Kidney tubule cell (primary cell): ENCODE data around the gene TCTN2.

Source experiments
- DNase-seq: peaks from one replicate; pipeline ENCODE4 v3.0.0-alpha.2; 2018; ENCODE audit warnings: low spot score

Gene TCTN2

DNA sequence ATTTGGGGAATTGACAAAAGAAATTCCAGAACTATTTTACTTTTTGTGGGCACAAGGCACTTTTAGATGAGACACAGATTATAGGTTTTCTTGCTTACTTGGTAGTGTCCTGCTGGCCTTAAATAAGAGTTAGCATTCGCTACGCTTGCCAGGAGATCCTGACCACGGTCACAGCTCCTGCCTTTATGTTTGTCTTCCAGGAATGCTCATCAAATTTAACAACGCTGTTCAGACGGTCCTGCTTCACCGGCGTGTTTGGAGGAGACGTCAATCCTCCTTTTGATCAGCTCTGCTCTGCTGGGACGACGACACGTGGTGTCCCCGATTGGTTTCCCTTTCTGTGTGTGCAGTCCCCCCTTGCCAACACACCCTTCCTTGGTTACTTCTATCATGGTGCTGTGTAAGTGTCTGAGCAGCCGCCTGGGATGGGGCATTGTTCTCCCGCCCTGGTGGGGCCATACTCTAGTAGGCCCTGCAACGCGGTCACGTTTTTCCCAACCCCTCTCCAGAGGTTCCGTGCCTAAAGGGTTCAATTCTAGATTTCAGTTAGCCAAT, 15.8 kb downstream of the TCTN2 start:
- no peak for DNase-seq

GRCh38 chr12:123690191-123690840, 19.4 kb downstream of the TCTN2 start:
- no peak for DNase-seq

DNA sequence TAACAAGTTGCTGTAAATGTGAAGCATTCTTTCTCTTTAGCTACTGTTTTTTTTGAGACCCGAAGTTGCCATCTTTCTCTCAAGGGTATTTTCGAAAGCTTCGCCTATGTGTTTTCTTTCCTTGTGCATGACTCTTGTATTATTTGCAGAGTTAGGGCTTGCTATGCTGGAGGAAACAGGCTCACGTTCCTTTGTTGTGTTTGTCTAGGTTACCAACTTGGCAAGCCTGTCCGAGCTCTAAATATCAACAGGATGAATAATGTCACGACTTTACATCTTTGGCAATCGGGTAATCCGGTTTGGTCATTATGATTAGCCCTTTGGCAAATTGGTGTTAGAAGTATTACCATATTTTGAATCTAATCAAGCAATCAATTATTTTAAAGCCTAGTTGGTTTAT, 25.3 kb downstream of the TCTN2 start:
- no peak for DNase-seq

DNA sequence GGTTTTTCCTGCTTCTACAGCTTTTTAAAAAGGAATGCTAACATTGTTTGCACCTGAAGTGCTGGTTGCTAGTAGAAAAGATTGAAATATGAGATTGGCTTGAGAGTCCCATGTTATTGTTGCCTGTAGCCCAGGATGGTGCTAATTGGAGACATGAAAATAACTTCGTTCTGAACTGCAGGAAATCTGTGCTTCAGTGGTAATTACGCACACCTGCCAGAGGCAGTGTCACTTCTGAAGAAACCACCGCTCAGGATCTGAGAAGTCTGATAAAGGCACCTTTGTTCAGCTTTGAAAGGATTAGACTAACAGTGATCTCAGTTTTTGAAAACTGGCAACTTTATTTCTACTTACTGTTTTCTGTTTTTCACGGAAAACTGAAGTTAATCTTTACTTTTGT, 25.7 kb downstream of the TCTN2 start:
- no peak for DNase-seq

GRCh38 chr12:123705935-123706334, 35.0 kb downstream of the TCTN2 start:
- DNase-seq = peak; percentile 20

DNA sequence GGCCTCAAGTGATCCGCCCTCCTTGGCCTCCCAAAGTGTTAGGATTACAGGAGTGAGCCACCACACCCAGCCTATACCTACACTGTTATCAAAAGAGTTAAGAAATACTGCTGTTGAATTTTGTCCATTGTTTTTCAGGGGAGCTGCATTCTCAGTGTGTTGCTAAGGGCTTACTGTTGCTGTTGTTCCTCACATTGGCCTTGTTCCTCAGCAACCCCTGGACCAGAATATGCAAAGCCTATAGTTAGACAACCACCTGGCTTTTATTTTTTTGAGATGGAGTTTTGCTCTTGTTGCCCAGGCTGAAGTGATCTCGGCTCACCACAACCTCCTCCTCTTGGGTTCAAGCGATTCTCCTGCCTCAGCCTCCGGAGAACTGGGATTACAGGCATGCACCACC, 36.6 kb downstream of the TCTN2 start:
- DNase-seq = no peak

DNA sequence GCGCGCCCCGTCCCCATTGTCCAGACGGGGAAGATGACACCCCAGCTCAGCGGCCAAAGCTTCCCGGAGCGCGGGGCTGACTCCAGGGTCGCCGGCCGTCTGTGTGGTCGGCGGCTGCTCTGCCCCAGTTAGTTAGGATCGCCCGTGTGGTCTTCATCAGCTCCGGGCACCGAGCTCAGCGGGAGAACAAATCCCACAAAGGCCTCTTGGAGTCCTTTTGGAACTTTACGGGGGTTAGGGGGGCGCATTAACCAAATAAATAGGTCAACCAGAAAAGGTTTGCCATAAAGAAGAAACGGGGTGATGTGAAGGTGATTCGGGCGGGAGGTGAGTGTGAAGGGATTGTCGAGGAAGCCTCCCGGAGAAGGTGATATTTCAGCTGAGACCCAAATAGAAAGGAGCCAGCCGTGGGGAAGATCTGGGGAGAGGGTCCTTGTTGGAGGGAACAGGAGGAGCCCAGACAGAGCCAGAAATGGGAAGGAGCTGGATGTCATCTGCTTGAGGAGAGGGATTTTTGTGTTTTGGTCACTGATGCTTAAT, 41.9 kb downstream of the TCTN2 start:
- no peak for DNase-seq

DNA sequence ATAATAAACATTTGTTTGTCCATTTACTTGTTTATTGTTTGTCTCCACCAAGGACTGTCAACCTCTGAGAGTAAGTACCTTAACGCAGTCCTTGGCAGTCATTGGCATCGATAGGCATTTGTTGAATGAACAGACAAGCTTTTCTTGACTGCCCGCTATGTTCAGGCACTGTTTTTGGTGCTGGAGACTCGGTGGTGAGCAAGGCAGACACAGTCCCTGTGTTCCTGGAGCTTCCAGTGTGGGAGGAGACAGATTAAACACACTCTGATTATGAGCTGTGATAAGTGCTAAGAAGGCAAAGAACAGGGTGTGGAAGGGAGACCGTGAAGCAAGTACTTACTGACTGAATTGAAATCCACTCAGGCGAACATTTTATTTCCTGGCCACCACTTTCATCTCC, 42.5 kb downstream of the TCTN2 start:
- peak; percentile 14 for DNase-seq

DNA sequence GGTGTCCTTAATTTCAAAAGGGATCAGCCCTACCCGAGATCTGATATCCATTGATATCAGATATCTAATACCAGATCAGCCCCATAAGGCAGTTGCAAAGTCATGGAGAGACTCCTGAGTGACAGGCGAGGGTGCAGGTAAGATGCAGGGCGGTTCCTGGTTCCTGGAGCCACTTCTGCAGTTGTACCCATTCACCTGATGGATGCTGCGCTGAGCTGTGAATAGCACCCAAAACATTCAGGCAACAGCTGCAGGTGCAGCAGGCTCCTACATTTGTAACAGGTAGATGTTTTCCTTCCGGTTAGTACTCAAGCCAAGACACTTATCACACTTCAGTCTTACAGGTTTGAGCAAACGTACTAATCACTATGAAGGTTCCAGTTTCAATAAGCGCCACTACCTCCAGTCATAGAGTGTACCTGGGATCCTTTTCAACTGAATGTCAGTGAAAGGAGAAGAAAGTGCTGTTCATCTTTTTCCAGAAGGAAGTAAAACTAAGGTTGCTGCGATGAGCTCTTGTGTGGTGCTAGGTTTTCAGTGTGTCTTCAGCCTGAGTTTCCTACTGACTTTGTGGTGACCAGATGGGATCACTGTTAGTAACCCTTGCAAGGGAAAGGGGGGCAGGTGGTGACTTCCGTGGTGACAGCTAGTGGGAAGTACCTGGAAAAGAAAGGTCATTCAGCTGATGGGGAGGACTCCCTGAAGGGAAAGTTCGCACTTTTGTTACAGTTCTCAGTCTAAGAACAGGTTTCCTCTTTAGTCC, 43.1 kb downstream of the TCTN2 start:
- DNase-seq = no peak

- DNase-seq = no peak
Measured at GRCh38 chr12:123715195-123715594, 44.3 kb downstream of the TCTN2 start.

DNA sequence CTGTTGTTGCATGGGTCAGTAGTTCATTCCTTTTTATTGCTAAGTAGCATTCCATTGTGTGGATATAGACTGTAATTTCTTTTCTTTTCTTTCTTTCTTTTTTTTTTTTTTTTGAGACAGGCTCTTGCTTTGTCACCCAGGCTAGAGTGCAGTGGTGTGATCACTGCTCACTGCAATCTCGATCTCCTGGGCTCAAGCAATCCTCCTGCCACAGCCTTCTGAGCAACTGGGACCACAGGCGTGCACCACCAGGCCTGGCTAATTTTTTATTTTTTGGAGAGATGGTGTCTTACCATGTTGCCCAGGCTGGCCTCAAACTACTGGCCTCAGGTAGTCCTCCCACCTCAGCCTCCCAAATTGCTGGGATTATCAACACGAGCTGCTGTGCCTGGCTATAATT, 46.4 kb downstream of the TCTN2 start:
- DNase-seq = no peak

- peak; percentile 14 for DNase-seq
Measured at GRCh38 chr12:123720141-123720814, 49.4 kb downstream of the TCTN2 start.

DNA sequence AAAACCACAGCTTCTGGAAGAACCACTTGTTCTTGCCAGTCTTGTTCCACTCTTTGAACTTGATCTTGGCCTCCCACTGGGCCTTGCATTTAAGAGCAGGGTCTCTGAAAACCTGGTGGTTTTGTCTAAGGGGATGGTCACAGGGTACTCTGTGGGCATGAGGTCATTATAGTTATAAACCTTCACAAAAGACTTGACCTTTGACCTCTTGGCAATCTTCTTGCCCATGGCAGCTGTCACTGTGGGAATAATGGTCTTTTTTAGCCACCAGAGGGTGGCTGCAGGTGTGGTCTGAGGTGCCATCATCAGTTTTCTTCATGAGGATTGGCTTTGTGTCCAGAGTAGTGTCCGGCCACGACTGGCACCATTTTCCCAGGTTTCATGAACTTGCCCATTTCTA, 50.3 kb downstream of the TCTN2 start:
- no peak for DNase-seq

DNA sequence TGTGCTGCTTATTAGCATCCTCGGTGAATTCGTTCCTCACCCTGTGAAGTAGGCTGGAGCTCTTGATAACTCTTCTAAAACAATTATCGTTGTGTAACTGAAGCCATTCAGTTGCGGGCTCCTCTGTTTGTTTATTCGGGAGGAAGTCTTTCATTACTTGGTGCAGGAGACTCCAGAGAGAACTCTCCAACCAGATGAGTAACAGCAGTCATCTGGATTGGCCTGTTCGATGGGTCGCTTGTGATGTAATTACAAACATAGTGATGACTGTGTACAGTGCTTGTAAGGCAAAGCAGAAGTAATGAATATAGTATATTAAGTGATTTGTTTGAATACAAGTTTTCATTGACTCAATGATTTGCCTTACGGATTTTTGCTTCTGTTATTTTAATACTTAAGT, 52.1 kb downstream of the TCTN2 start:
- DNase-seq = no peak

DNA sequence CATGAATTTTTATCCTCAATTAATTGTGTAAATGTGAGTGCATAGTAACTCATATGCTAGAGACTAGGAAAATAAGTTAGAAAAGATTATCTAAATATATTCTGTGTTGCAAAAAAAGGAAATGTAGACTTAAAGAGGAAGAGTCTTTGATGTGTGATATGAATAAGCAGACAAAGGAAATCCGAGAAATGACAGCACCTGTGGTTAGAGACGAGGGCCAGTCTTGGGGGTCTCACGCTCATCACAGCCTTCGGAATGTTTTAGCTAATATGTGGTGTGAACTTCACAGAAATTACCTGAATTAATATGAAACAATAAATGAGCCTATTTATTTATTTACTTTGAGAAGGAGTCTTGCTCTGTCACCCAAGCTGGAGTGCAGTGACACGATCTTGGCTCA, 52.9 kb downstream of the TCTN2 start:
- no peak for DNase-seq

DNA sequence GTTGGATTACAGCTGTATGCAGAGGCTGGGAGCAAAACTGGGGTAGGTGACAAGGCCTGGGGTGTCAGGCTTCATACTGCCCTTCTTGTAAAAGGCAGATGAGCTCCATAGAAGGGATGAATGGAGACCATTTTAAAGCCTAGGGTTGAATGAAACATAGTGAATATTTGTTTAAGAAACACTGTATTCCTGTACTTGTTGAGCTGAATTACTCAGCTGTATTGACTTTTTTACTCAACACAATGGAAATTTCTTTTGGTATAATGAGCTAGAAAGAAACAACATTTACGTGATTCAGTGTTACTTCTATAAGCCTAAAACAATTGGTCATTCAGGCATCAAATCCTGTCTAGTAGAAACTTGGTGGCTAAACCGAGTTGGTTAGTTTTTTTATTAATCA, 55.3 kb downstream of the TCTN2 start:
- DNase-seq = no peak

GRCh38 chr12:123726962-123727361, 56.0 kb downstream of the TCTN2 start:
- no peak for DNase-seq

DNA sequence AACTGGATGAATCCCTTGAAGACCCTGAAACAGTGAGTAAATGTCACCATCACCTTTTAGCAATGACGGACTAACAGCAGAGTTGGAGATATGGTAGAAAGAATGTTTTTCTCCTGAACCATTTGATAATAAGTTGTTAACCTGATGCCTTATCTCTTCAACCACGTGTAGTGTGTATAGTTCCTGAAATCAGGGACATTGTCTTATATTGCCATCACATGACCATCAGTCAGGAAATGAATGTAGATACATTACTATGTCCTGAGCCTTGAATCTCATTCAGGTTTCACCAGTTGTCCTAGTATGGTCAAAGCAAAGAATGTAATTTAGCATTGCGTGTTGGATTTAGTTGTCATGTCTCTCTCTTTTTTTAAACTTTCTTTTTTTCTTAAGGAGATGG, 57.0 kb downstream of the TCTN2 start:
- DNase-seq = no peak

- DNase-seq = no peak
Measured at GRCh38 chr12:123731596-123731995, 60.7 kb downstream of the TCTN2 start.

GRCh38 chr12:123732251-123732650, 61.3 kb downstream of the TCTN2 start:
- DNase-seq = no peak

GRCh38 chr12:123733229-123733628, 62.3 kb downstream of the TCTN2 start:
- no peak for DNase-seq

- DNase-seq = no peak
Measured at GRCh38 chr12:123734268-123734667, 63.4 kb downstream of the TCTN2 start.
